H7 (cell line): ENCODE data around the gene EYS. TPM values are rescaled to one million over a fixed set of nuclear protein-coding genes. Genes with fewer than 3 reads are reported as not detected.
"Not testable (repeated sequence)": the region's sequence is repeated elsewhere in the genome, so short reads cannot be mapped to it uniquely, and the experiment has no call there.

Experiments used
- DNase-seq: peaks from one replicate; pipeline ENCODE4 v3.0.0; 2012
- H3K27me3 ChIP-seq: 2 replicates; pipeline ENCODE4 v1.6.0; 2011; ENCODE audit warnings: mild to moderate bottlenecking, low read length; ENCODE audit not compliant: control insufficient read depth, insufficient read depth
- H3K36me3 ChIP-seq: replicated peaks from 2 replicates; pipeline ENCODE4 v1.5.1; 2011; ENCODE audit warnings: low read length; ENCODE audit not compliant: control insufficient read depth, insufficient read depth
- H3K4me3 ChIP-seq: 2 replicates; pipeline ENCODE4 v1.5.1; 2011; ENCODE audit warnings: low read depth, mild to moderate bottlenecking, control low read depth, low read length, moderate library complexity; ENCODE audit not compliant: insufficient read depth
- total RNA-seq: library from RNA; depleted of rRNA; stranded (reverse); fragments of >200 nt; shearing (Covaris generic); gene quantifications from 2 replicates; pipeline ENCODE4 v1.2.3, GENCODE V29; 2014

EYS gene
- total RNA-seq, 1 experiment from 2014 or later: 0.10 TPM

DNA sequence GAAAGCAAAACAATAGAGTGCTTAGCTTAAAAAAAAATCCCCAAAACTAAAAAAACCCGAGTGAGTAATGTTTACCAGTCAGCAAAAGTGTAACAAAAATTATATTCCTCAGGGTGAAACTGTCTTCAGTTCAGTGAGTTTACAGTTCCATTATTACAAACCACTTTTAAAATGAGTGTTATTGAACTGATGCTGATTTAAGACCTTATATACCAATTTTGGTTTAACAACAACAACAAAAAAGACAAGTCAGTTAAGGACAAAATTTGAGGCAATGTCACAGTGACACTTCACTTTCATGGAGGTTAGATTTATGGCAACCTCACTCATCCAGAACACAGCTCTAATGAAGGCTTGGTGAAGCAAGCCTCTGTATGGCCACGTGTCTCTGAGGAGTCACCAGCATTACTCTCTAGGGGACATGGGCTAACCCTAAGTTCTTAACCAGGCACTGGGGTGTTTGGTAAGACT is 1440.6 kb downstream of the EYS start:
- no peak for DNase-seq
- Histone ChIP-seq H3K36me3 (no peaks in the 10 kb centered on the region), H3K4me3 (no peak overlapping the region), H3K27me3 (no peaks in the 10 kb centered on the region)

DNA sequence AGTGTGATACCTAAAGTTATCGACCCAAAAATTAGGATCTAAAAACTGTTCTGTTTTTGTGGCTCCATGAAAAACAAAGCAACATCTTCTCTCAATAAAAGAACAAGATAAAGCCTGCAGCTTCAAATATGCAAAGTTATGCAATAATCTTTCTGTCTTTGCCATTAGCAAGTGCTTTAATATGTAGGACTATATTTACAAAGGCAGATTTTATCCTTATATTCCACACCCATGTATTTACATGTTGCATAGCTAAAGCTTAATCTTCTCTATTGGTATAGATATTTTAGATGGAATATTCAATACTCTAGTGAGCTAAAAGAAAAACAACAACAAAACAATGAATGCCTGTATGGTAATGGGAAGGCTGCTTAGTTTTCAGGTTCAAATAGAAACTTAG is 1443.2 kb downstream of the EYS start:
- DNase-seq: no peak
- H3K36me3 ChIP-seq: no peaks in the 10 kb centered on the region
- H3K4me3 ChIP-seq: no peak overlapping the region
- no peaks in the 10 kb centered on the region for H3K27me3 ChIP-seq

DNA sequence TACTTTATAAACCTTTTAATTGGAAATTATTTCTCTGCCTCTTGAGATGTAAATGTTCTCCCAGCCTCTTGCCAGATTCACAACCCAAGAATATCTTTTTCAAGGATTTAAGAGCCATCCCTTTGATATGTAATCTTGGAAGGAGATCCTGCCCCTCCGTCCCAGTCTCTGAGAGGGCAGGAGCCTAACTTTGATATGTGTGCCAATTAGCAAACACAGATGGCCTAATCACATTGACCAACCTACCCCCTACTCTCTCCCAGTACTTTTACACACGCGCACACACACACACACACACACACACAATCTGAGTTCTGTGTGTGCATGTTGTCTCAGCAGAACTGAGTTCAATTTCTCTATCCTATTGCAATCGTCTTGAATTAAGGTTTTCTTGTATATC is 1447.7 kb downstream of the EYS start:
- Histone ChIP-seq H3K4me3 (no peak overlapping the region), H3K27me3 (no peaks in the 10 kb centered on the region), H3K36me3 (no peaks in the 10 kb centered on the region)
- DNase-seq: no peak

DNA sequence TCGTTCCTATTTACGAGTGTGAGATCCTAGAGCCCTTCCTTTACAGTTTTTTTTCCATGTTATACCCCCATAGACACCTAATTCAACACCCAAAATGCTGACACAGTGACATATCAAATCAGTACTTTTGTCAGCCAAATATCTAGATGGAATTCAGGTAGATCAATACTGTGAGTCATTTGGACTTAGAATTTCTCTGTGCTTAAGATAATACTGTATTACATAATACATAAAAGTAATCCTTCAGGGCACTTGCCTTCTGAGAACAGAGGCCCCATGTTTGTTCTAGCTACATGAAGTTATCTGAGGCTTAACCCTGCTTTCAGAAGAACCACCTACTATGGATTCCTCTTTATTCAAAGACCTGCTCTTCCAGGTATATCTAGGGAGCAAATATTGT is 1448.3 kb downstream of the EYS start:
- Histone ChIP-seq H3K27me3 (no peaks in the 10 kb centered on the region), H3K4me3 (no peak overlapping the region), H3K36me3 (no peaks in the 10 kb centered on the region)
- DNase-seq: no peak

DNA sequence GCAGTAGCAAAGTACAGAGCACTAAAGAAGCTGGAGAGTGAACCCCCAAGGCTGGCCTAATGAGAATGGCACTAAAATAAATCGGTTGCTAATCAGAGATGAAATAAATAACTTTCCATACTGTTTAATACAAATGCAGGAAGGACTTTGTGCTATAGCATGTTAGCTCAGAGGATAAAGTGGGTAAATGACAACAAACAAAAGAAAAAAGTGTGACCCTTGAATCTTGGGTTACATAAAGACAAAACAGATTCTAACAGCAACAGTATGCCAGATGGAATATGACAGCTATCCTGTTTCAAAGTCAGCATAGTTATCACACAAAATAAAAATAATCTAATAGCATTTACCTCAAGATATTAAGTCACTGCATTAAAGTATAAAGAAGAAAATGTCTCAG is 1448.7 kb downstream of the EYS start:
- Histone ChIP-seq H3K27me3 (no peaks in the 10 kb centered on the region), H3K4me3 (no peak overlapping the region), H3K36me3 (no peaks in the 10 kb centered on the region)
- DNase-seq: no peak

DNA sequence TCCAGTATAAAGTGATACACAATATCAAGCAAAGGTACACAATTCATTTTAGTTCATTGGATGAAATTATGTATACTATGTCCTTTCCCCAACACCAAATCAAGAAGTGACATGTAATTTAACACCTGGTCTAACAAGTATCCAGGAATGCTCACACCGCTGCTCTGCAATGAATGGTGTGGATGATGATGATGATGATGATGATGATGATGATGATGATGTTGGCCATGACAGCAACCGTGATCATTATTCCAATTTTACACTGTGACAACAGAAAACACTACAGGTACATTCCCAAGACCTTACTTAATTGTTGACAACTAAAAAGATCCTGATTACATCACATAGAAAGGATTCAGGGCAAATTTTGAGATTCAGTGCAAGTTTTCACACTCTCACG is 1449.4 kb downstream of the EYS start:
- no peak for DNase-seq
- no peak overlapping the region for H3K4me3 ChIP-seq
- H3K36me3 ChIP-seq: no peaks in the 10 kb centered on the region
- H3K27me3 ChIP-seq: no peaks in the 10 kb centered on the region

DNA sequence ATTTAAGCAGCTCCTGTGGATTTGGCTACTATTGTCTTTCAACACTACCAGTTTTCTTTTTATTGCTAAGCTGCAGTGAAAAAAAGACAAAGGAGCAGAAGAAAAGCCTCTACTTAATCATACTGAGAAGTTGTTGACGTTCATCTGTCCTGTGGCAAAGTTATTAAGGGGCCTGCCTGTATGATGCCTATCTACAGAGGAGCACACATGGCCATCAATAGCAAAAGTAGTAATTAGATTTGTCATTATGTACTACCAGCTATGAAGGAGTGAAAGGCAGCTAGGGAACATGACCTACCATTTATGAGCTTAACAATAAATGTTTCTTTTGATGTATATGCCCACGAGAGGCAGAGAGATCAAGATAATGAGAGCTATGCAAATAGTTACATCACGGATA is 1450.5 kb downstream of the EYS start:
- H3K27me3 ChIP-seq: no peaks in the 10 kb centered on the region
- no peak for DNase-seq
- H3K36me3 ChIP-seq: no peaks in the 10 kb centered on the region
- no peak overlapping the region for H3K4me3 ChIP-seq

DNA sequence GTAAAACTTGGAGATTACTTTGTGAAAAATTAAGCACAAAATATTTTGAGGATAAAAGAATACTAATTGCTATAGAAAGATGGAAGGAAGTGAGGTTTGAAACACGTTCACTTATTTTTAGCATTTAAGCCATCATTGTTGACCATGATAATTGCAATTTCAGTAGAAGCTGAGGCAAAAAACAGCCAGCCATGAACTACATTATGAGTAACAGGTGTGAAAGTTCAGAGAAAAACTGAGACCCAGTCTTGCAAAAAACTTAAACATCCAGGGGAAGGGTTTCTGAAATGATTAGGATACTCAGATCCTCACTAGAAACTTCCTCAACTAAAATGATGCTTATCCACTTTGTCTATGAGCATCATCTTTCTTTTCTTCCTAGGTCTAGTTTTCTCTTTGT is 1452.0 kb downstream of the EYS start:
- DNase-seq: no peak
- no peak overlapping the region for H3K4me3 ChIP-seq
- no peaks in the 10 kb centered on the region for H3K27me3 ChIP-seq
- no peaks in the 10 kb centered on the region for H3K36me3 ChIP-seq

DNA sequence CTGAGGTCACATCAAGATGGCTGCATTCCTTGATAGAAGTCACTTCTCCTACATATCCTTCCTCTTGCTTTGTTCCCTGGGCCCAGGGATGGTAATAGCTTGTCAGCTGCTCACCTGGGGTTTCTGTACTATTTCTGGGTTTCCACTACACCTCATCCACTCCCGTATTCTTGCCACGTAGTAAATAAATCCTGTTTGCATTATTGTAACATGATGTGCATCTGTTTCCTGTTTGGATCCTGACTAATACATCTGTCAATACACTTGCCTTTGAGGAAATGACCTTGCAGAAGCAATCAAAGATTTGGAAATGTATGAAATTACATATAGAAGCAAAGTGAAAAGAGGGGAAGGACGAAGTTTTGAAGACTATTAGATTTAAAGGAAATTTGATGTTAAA is 1452.5 kb downstream of the EYS start:
- H3K36me3 ChIP-seq: no peaks in the 10 kb centered on the region
- DNase-seq: no peak
- no peaks in the 10 kb centered on the region for H3K27me3 ChIP-seq
- no peak overlapping the region for H3K4me3 ChIP-seq

DNA sequence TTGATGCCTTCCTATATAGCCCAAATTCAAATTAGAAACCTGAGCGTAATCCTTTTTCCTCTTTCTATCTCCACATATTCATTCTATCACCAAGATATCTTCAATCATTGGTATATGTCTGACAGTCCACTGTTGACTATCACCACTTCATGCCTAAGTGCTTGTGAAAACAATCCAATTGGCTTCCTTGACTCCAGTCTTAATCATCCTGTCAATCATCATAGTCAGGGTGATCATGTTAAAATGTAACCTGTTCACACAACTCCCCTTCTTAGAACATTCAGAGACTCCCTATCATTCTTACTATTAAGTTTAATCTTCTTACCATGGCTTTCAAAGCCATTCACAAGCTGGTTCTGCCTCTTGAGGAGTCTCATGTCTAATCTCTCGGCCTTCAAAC is 1454.8 kb downstream of the EYS start:
- no peaks in the 10 kb centered on the region for H3K27me3 ChIP-seq
- H3K36me3 ChIP-seq: no peaks in the 10 kb centered on the region
- DNase-seq: no peak
- no peak overlapping the region for H3K4me3 ChIP-seq

DNA sequence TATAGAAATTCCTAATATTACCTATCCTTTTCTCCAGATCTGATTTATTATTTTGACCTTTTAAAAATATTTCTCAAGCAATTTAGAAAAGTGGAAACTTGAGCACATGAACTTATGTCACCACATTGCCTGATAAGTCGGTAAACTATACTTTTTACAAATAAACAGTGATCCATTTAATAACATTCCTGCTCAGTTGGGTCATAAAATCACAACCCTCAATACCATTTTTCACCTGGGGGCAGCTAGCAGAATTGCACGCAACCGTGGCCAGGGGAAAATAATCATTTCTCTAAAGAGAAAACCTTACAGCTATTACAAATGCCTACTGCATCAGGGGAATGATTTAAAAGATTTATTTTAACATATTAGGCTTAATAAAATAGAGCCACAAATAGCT is 1456.9 kb downstream of the EYS start:
- Histone ChIP-seq H3K36me3 (no peaks in the 10 kb centered on the region), H3K27me3 (no peaks in the 10 kb centered on the region), H3K4me3 (no peak overlapping the region)
- DNase-seq: peak; percentile 1

DNA sequence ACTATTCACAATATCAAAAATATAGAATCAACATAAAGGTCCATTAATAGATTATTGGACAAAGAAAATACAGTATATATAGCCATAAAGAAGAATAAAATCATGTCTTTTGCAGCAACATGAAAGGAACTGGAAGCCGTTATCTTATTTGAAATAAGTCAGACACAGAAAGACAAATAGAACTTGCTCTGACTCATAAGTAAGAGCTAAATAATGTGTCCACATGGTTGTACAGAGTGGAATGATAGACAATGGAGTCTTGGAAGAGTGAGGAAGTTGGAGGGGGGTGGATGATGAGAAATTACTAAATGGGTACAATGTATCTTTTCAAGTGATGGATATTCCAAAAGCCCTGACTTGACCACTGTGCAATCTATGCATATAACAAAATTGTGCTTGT is 1457.9 kb downstream of the EYS start:
- Histone ChIP-seq H3K4me3 (no peak overlapping the region), H3K27me3 (no peaks in the 10 kb centered on the region)
- DNase-seq: no peak

DNA sequence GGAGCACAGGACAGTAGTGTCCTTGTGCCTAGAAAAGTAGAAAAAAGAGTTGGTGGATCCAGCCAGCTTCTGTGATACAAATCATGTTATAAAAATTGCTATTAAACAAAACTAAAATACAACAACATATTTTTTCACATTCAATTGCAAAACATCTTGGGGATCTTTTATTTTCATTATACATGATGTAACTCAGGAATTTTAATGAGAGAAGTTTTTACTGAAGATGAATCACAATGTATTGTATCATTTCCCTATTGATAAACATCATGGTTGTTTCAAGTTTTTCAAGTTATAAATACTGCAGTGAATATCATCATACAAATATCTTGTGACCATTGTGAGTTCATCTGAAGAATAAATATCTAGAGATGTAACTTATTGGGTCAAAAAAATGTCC is 1463.4 kb downstream of the EYS start:
- DNase-seq: no peak
- no peaks in the 10 kb centered on the region for H3K36me3 ChIP-seq
- no peak overlapping the region for H3K4me3 ChIP-seq
- no peaks in the 10 kb centered on the region for H3K27me3 ChIP-seq

More for the DNA sequence above, 1457.9 kb downstream of the EYS start:
- H3K36me3 ChIP-seq: no peaks in the 10 kb centered on the region

DNA sequence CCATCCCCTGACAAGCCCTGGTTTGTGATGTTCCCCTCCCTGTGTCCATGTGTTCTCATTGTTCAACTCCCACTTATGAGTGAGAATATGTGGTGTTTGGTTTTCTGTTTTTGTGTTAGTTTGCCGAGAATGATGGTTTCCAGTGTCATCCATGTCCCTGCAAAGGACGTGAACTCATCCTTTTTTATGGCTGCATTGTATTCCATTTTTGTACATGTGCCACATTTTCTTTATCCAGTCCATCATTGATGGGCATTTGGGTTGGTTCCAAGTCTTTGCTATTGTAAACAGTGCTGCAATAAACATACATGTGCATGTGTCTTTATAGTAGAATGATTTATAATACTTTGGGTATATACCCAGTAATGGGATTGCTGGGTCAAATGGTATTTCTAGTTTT is 1468.1 kb downstream of the EYS start:
- not testable (repeated sequence) for H3K27me3 ChIP-seq, H3K4me3 ChIP-seq, DNase-seq, H3K36me3 ChIP-seq

DNA sequence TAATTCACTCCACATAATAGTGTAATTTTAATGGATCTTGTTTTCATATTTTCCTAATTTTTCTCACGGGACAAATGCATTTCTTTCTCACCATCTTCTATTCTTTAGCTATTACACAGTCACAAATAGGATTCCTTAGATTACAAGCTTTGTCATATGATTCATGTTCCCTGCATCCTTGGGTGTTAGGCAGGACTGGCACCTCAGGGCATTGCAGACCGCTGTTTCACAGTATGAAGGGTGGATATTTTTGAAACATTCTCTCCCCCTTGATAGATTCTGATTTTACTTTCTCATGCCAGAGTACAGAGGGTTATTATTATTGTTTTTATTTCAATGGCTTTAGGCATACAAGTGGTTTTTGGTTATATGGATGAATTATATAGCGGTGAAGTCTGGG is 1469.0 kb downstream of the EYS start:
- H3K27me3 ChIP-seq: no peaks in the 10 kb centered on the region
- H3K36me3 ChIP-seq: no peaks in the 10 kb centered on the region
- H3K4me3 ChIP-seq: no peak overlapping the region
- DNase-seq: no peak

DNA sequence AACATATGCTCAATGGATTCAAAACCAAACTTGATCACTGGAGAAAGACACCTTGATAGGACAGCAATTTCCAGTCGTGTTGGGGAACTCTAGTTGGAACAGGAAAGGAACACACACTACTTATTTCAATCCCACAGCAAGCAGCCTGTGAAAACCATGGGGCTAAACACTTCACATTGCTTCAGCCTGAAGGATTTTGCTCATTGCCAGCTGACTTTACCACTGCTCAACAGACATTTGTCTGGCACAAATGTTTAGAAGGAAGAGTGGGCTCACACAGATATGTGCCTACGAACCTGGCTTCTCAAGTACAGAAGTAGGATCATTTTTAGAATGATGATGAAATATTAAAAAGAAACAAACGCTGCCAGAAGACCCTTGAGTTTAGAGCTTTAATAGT is 1473.3 kb downstream of the EYS start:
- H3K4me3 ChIP-seq: no peak overlapping the region
- no peak for DNase-seq
- no peaks in the 10 kb centered on the region for H3K36me3 ChIP-seq
- H3K27me3 ChIP-seq: no peaks in the 10 kb centered on the region
